Panc1 (cell line): ENCODE measurements around the gene MYL10.

Source experiments
- CTCF ChIP-seq: fragments of 450-650 bp; IDR thresholded peaks from 2 replicates; pipeline ENCODE4 v1.5.1; 2017; ENCODE audit warnings: mild to moderate bottlenecking
- POLR2AphosphoS5 ChIP-seq: IDR thresholded peaks from 2 replicates; pipeline ENCODE4 v1.6.1; 2012; ENCODE audit warnings: mild to moderate bottlenecking, low read depth, low read length, moderate library complexity
- REST ChIP-seq, 2 experiments: IDR thresholded peaks; 2 replicates each; pipeline ENCODE4 v1.6.1; 2011 to 2012; ENCODE audit warnings: low read depth in 2 of 2, control low read depth in 1 of 2, low read length in 1 of 2, mild to moderate bottlenecking in 1 of 2, moderate library complexity in 1 of 2; ENCODE audit not compliant: insufficient read depth in 1 of 2
- SIN3A ChIP-seq: IDR thresholded peaks from 2 replicates; pipeline ENCODE4 v1.6.1; 2012; ENCODE audit warnings: low read depth, mild to moderate bottlenecking, low read length, moderate library complexity, borderline replicate concordance; ENCODE audit not compliant: insufficient read depth

GRCh38 chr7:101594790-101595189, 34.3 kb downstream of the MYL10 start:
- TF ChIP-seq CTCF: no peak
- no peak for TF ChIP-seq POLR2AphosphoS5
- no peak for TF ChIP-seq SIN3A
- no peak for TF ChIP-seq REST (IDR thresholded peaks at IDR 0.05; ENCODE audit: insufficient read depth in 1 of 2, low read depth in 2 of 2, low read length in 1 of 2)
